ENCODE data around the gene ADI1.
"Not testable (repeated sequence)": the region's sequence is repeated elsewhere in the genome, so short reads cannot be mapped to it uniquely, and the experiment has no call there.

- not testable (repeated sequence) for TF ChIP-seq CTCF (IDR thresholded peaks at IDR 0.05); ZFX (IDR thresholded peaks at IDR 0.05; ENCODE audit: borderline replicate concordance)
Observed at GRCh38 chr2:3448441-3448911, 70.9 kb downstream of the ADI1 start.

Data from 22Rv1 (cell line).